PC-9 (cell line): ENCODE results near the gene NCMAP.

Experiments
- CTCF ChIP-seq: fragments of 200-600 bp; sonication (generic); conservative IDR thresholded peaks from 2 replicates; pipeline ENCODE4 v1.6.1; 2017; ENCODE audit warnings: mixed run types, antibody characterized with exemption, mild to moderate bottlenecking, moderate library complexity
- EZH2 ChIP-seq: fragments of 200-600 bp; sonication (generic); IDR thresholded peaks from 2 replicates; pipeline ENCODE4 v1.8.0; 2017; ENCODE audit warnings: antibody characterized with exemption, low read depth

- no peak for TF ChIP-seq CTCF
- no peak for TF ChIP-seq EZH2
These were observed at the start of gene NCMAP for GRCh38 chr1:24555591-24556413.
